Esophagus muscularis mucosa (tissue), 4 donors: ENCODE data around the gene BICD2. TPM values are rescaled to one million over a fixed set of nuclear protein-coding genes. Genes with fewer than 3 reads are reported as not detected.

Experiments
- DNase-seq: peaks from one replicate; pipeline ENCODE4 v3.0.0-alpha.2; 2017; ENCODE audit errors: extremely low spot score
- H3K27ac ChIP-seq, 4 donors: fragments of 200-600 bp; sonication (generic); replicated peaks in 1 of 4; 1 replicate in 3 of 4; 2 replicates in 1 of 4; pipeline ENCODE4 v1.5.1; 2016 to 2019; ENCODE audit warnings: mild to moderate bottlenecking in 1 of 4
- H3K27me3 ChIP-seq, 4 donors: fragments of 200-600 bp; sonication (generic); one replicate each; pipeline versions ENCODE4 v1.5.1 to v1.6.0; 2016 to 2019
- H3K36me3 ChIP-seq, 4 donors: fragments of 200-600 bp; sonication (generic); one replicate each; pipeline ENCODE4 v1.5.1; 2016 to 2019
- H3K4me1 ChIP-seq, 4 donors: fragments of 200-600 bp; sonication (generic); one replicate each; pipeline ENCODE4 v1.5.1; 2016 to 2019
- H3K4me3 ChIP-seq, 4 donors: fragments of 200-600 bp; sonication (generic); 1 replicate in 2 of 4; 2 replicates in 2 of 4; pipeline ENCODE4 v1.5.1; 2016 to 2019; ENCODE audit warnings: mild to moderate bottlenecking in 4 of 4, moderate library complexity in 1 of 4
- H3K9me3 ChIP-seq, 4 donors: fragments of 200-600 bp; sonication (generic); 1 replicate in 3 of 4; 2 replicates in 1 of 4; pipeline ENCODE4 v1.5.1; 2016 to 2019
- CTCF ChIP-seq, 3 experiments: fragments of 200-600 bp in 2 of 3; fragments of 450-650 bp in 1 of 3; sonication (generic) in 2 of 3; IDR thresholded peaks; one replicate each; pipeline ENCODE4 v1.5.1; 2017 to 2019; ENCODE audit warnings: antibody characterized with exemption in 3 of 3, mild to moderate bottlenecking in 2 of 3, moderate library complexity in 1 of 3
- EP300 ChIP-seq: sonication (generic); formaldehyde crosslinking; IDR thresholded peaks from one replicate; pipeline ENCODE4 v1.6.1; 2017; ENCODE audit warnings: antibody characterized with exemption
- POLR2A ChIP-seq: fragments of 450-650 bp; IDR thresholded peaks from one replicate; pipeline ENCODE4 v1.6.1; 2017; ENCODE audit warnings: antibody characterized with exemption, moderate library complexity, mild to moderate bottlenecking, low read depth
- POLR2AphosphoS5 ChIP-seq, 2 donors: sonication (generic); formaldehyde crosslinking; IDR thresholded peaks; one replicate each; pipeline ENCODE4 v1.6.1; 2017; ENCODE audit warnings: antibody characterized with exemption in 2 of 2
- WGBS: methylation state at CpG from one replicate; pipeline ENCODE4 v1.1.5; 2018; 5-methylcytosine and 5-hydroxymethylcytosine counted together
- intact Hi-C: fragments of 100-400 bp; cut with DNase I; formaldehyde crosslinking; loops from one replicate; pipeline ENCODE4 v1.15.1; 2023
- total RNA-seq, 4 donors: library from RNA; depleted of rRNA; stranded (reverse); fragments of >200 nt; gene quantifications; one replicate each; pipeline versions ENCODE4 v1.1.0 to v1.2.1, GENCODE V29; 2016

The BICD2 gene
- total RNA-seq, 4 donors from 2014 or later, result 44.0 to 72.5 (median 57.3) TPM

DNA sequence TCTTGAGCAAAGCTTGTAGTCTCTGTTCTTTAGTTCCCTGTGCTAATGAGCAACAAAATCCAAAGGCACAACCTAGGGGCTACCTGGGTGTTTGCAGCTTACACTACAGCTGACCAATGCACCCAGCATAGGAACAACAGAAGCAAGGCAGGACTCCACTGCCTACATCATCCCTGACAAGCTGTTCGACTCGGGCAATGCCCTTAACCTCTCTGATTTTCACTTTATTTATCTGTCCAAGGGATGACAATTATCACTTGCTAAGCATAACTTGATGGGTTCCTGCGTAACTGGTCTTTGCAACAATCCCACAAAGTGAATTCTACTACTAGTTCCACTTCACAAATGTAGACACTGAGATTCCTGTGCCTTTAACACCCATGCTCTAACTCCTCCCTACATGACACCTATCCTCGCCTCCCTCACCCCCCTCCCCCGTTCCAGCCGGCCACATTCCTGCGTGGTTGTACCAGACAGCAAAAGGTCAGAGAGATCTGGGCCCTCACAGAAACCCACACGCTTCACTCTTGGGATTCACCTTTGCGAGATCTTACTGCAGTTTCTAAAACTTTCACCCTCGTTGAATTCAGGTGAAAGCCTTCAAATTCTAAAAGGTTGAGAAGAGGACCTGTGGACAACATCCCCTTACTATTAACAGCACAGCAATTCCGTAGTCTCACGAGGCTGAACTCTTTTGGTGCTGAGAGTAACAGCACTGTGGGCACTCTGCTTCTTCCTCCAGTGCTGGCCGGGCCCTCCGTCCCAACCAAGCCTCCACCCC, 95.7 kb downstream of the BICD2 start:
- intact Hi-C loops, result no loop called here
- 19% methylated on average over 14 of the region's 14 CpGs for WGBS

GRCh38 chr9:92666912-92667532, 97.6 kb downstream of the BICD2 start:
- 88% methylated on average over 6 of the region's 8 CpGs for WGBS
- H3K27ac ChIP-seq, result no peak overlapping the region
- DNase-seq, result peak; percentile 91
- no peaks in the 10 kb centered on the region for H3K9me3 ChIP-seq
- H3K36me3 ChIP-seq, result peaks cover 0 to 22% (median 17%) of the 10 kb centered on the region in 4 donors
- TF ChIP-seq CTCF (IDR thresholded peaks at IDR 0.05), result no peak
- no peak for TF ChIP-seq POLR2A
- no peak for TF ChIP-seq EP300
- no peak for TF ChIP-seq POLR2AphosphoS5 (IDR thresholded peaks at IDR 0.05)
- H3K4me3 ChIP-seq, result no peak overlapping the region
- intact Hi-C loops, result no loop called here
- no peaks in the 10 kb centered on the region for H3K27me3 ChIP-seq
- H3K4me1 ChIP-seq, result peaks cover 25 to 62% (median 40%) of the 10 kb centered on the region in 4 donors

More for the DNA sequence above, 95.7 kb downstream of the BICD2 start:
- TF ChIP-seq POLR2AphosphoS5 (IDR thresholded peaks at IDR 0.05) (no peak), CTCF (IDR thresholded peaks at IDR 0.05) (no peak), POLR2A (no peak)
- peaks cover 0 to 15% (median 11%) of the 10 kb centered on the region in 4 donors for H3K36me3 ChIP-seq
- H3K27ac ChIP-seq, result peak overlapping the region; percentile 81 to 93 (median 87)
- peak overlapping the region; percentile 61 to 91 (median 75) for H3K4me3 ChIP-seq
- H3K27me3 ChIP-seq, result no peaks in the 10 kb centered on the region
- no peaks in the 10 kb centered on the region for H3K9me3 ChIP-seq
- peak; percentile 89 for DNase-seq
- peaks cover 25 to 60% (median 40%) of the 10 kb centered on the region in 4 donors for H3K4me1 ChIP-seq

- no peak for DNase-seq
- intact Hi-C loops, result no loop called here
- no peak overlapping the region for H3K4me3 ChIP-seq
- H3K9me3 ChIP-seq, result no peaks in the 10 kb centered on the region
- WGBS, result 94% methylated on average over 6 of the region's 6 CpGs
- TF ChIP-seq CTCF (IDR thresholded peaks at IDR 0.05) (no peak), POLR2AphosphoS5 (IDR thresholded peaks at IDR 0.05) (no peak), POLR2A (no peak), EP300 (no peak)
- no peaks in the 10 kb centered on the region for H3K27me3 ChIP-seq
- H3K36me3 ChIP-seq, result peaks cover 0 to 22% (median 17%) of the 10 kb centered on the region in 4 donors
- peaks cover 23 to 61% (median 35%) of the 10 kb centered on the region in 4 donors for H3K4me1 ChIP-seq
- H3K27ac ChIP-seq, result no peak overlapping the region
Measured at GRCh38 chr9:92666236-92666635, 98.4 kb downstream of the BICD2 start.

GRCh38 chr9:92665836-92666235, 98.8 kb downstream of the BICD2 start:
- Histone ChIP-seq H3K27ac (no peak overlapping the region), H3K27me3 (no peaks in the 10 kb centered on the region), H3K4me3 (no peak overlapping the region), H3K4me1 (peaks cover 23 to 61% (median 35%) of the 10 kb centered on the region in 4 donors), H3K9me3 (no peaks in the 10 kb centered on the region), H3K36me3 (peaks cover 0 to 22% (median 17%) of the 10 kb centered on the region in 4 donors)
- 96% methylated on average over 3 of the region's 3 CpGs for WGBS
- intact Hi-C loops, result no loop called here
- TF ChIP-seq POLR2AphosphoS5 (IDR thresholded peaks at IDR 0.05), result no peak
- no peak for TF ChIP-seq EP300
- no peak for TF ChIP-seq POLR2A
- no peak for TF ChIP-seq CTCF (IDR thresholded peaks at IDR 0.05)
- no peak for DNase-seq
